Upper lobe of left lung (tissue), 6 donors: ENCODE measurements around the gene DNLZ. TPM values are rescaled to one million over a fixed set of nuclear protein-coding genes. Genes with fewer than 3 reads are reported as not detected.
A peak's percentile ranks its signal among the peaks of the same experiment; 100 is the strongest.

Experiments
- ATAC-seq, 2 donors: fragments of 200-7000 bp; cut with Tn5 transposase; one replicate each; pipeline ENCODE4 v1.9.1; 2022; ENCODE audit warnings: mild to moderate bottlenecking in 2 of 2, moderate library complexity in 2 of 2; ENCODE audit not compliant: low FRiP score in 2 of 2
- DNase-seq, 2 donors: peaks; one replicate each; pipeline ENCODE4 v3.0.0-alpha.2; 2019 to 2020
- H3K27ac ChIP-seq, 4 donors: fragments of 200-600 bp; sonication (generic); one replicate each; pipeline ENCODE4 v1.5.1; 2016 to 2019
- H3K27me3 ChIP-seq, 4 donors: fragments of 200-600 bp; sonication (generic); one replicate each; pipeline ENCODE4 v1.5.1; 2017 to 2019
- H3K36me3 ChIP-seq, 4 donors: fragments of 200-600 bp; sonication (generic); one replicate each; pipeline ENCODE4 v1.5.1; 2016 to 2019
- H3K4me1 ChIP-seq, 4 donors: fragments of 200-600 bp; sonication (generic); one replicate each; pipeline ENCODE4 v1.5.1; 2018 to 2019
- H3K4me3 ChIP-seq, 4 donors: fragments of 200-600 bp; sonication (generic); one replicate each; pipeline ENCODE4 v1.5.1; 2017 to 2019; ENCODE audit warnings: mild to moderate bottlenecking in 2 of 4, moderate library complexity in 1 of 4
- H3K9me3 ChIP-seq, 4 donors: fragments of 200-600 bp; sonication (generic); one replicate each; pipeline ENCODE4 v1.5.1; 2018 to 2019
- EP300 ChIP-seq, 4 donors: sonication (generic); formaldehyde crosslinking; IDR thresholded peaks; one replicate each; pipeline ENCODE4 v1.5.1; 2017; ENCODE audit warnings: antibody characterized with exemption in 4 of 4, control low read depth in 2 of 4
- POLR2A ChIP-seq, 4 donors: fragments of 450-650 bp; IDR thresholded peaks; one replicate each; pipeline ENCODE4 v1.5.1; 2016 to 2017; ENCODE audit warnings: antibody characterized with exemption in 4 of 4, mild to moderate bottlenecking in 2 of 4
- POLR2AphosphoS5 ChIP-seq, 2 donors: sonication (generic); formaldehyde crosslinking; IDR thresholded peaks; one replicate each; pipeline ENCODE4 v1.5.1; 2017; ENCODE audit warnings: antibody characterized with exemption in 2 of 2
- WGBS, 2 donors: methylation state at CpG; one replicate each; pipeline ENCODE4 v1.1.5; 2017 to 2018; 5-methylcytosine and 5-hydroxymethylcytosine counted together
- total RNA-seq, 6 donors: library from RNA; depleted of rRNA in 4 of 6; stranded (reverse); fragments of >200 nt in 4 of 6; gene quantifications; one replicate each; pipeline versions ENCODE4 v1.1.0 to v1.2.1, GENCODE V29; 2016 to 2021
- TF ChIP-seq, protein P1 (sequence below), 6 experiments: fragments of 450-650 bp in 4 of 6; fragments of 200-600 bp in 2 of 6; sonication (generic) in 2 of 6; IDR thresholded peaks; one replicate each; pipeline ENCODE4 v1.5.1; 2016 to 2019; ENCODE audit warnings: antibody characterized with exemption in 6 of 6
- donor health status: DM: no; HTN: no; CAD: no; lungs with moderate emphysema.
- donor health status: DM: no; HTN: yes; CAD: no; lungs with severe emphysema.

The DNLZ gene
- total RNA-seq, 6 donors from 2014 or later: 5.2 to 35.9 (median 19.4) TPM

DNA sequence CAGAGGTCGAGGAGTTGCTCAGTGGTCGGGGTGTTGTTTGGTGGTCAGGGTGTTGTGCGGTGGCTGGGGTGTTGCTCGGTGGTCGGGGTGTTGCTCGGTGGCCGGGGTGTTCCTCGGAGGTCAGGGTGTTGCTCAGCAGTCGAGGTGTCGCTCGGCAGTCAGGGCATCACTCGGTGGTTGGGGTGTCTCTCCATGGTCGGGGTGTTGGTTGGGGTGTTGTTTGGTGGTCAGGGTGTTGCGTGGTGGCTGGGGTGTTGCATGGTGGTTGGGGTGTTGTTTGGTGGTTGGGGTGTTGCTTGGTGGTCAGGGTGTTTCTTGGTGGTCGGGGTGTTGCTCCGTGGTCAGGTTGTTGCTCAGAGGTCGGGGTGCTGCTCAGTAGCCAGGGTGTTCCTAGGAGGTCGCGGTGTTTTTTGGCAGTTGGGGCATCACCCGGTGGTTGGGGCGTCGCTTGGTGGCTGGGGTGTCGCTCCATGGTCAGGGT, 47.2 kb downstream of the DNLZ start:
- Histone ChIP-seq H3K4me3 (no peak overlapping the region), H3K36me3 (no peaks in the 10 kb centered on the region), H3K9me3 (peaks cover 0 to 13% (median 9%) of the 10 kb centered on the region in 4 donors), H3K4me1 (peaks cover 0 to 4% (median 0%) of the 10 kb centered on the region in 4 donors), H3K27me3 (no peaks in the 10 kb centered on the region), H3K27ac (no peak overlapping the region)
- ATAC-seq (no peak), DNase-seq (peak in 1 of 2 donors; percentile 56)
- 79 to 88% methylated on average over 20 to 23 of the region's 23 CpGs for WGBS, 2 donors
- TF ChIP-seq POLR2AphosphoS5 (IDR thresholded peaks at IDR 0.05) (no peak), POLR2A (IDR thresholded peaks at IDR 0.05) (no peak), EP300 (IDR thresholded peaks at IDR 0.05) (no peak)
- TF ChIP-seq, protein P1, sequence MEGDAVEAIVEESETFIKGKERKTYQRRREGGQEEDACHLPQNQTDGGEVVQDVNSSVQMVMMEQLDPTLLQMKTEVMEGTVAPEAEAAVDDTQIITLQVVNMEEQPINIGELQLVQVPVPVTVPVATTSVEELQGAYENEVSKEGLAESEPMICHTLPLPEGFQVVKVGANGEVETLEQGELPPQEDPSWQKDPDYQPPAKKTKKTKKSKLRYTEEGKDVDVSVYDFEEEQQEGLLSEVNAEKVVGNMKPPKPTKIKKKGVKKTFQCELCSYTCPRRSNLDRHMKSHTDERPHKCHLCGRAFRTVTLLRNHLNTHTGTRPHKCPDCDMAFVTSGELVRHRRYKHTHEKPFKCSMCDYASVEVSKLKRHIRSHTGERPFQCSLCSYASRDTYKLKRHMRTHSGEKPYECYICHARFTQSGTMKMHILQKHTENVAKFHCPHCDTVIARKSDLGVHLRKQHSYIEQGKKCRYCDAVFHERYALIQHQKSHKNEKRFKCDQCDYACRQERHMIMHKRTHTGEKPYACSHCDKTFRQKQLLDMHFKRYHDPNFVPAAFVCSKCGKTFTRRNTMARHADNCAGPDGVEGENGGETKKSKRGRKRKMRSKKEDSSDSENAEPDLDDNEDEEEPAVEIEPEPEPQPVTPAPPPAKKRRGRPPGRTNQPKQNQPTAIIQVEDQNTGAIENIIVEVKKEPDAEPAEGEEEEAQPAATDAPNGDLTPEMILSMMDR (IDR thresholded peaks at IDR 0.05): no peak

GRCh38 chr9:136314944-136315343, 48.6 kb downstream of the DNLZ start:
- no peak for TF ChIP-seq POLR2AphosphoS5 (IDR thresholded peaks at IDR 0.05)
- TF ChIP-seq POLR2A (IDR thresholded peaks at IDR 0.05): no peak
- no peak for TF ChIP-seq EP300 (IDR thresholded peaks at IDR 0.05)
- TF ChIP-seq, protein P1 (IDR thresholded peaks at IDR 0.05): no peak
- no peaks in the 10 kb centered on the region for H3K36me3 ChIP-seq
- DNase-seq (no peak), ATAC-seq (no peak)
- no peak overlapping the region for H3K4me3 ChIP-seq
- H3K27ac ChIP-seq: no peak overlapping the region
- no peaks in the 10 kb centered on the region for H3K27me3 ChIP-seq
- 86 to 89% methylated on average over 4 of the region's 4 CpGs for WGBS, 2 donors
- H3K4me1 ChIP-seq: peaks cover 0 to 4% (median 0%) of the 10 kb centered on the region in 4 donors
- peaks cover 0 to 13% (median 9%) of the 10 kb centered on the region in 4 donors for H3K9me3 ChIP-seq

GRCh38 chr9:136314056-136314416, 49.5 kb downstream of the DNLZ start:
- Histone ChIP-seq H3K27me3 (peaks cover 0 to under 1% (median 0%) of the 10 kb centered on the region in 4 donors), H3K4me3 (no peak overlapping the region), H3K27ac (no peak overlapping the region), H3K4me1 (peaks cover 0 to 4% (median 0%) of the 10 kb centered on the region in 4 donors), H3K9me3 (peaks cover 0 to 13% (median 9%) of the 10 kb centered on the region in 4 donors), H3K36me3 (no peaks in the 10 kb centered on the region)
- DNase-seq (no peak), ATAC-seq (no peak)
- 82 to 88% methylated on average over 3 of the region's 3 CpGs for WGBS, 2 donors
- no peak for TF ChIP-seq POLR2A (IDR thresholded peaks at IDR 0.05)
- TF ChIP-seq EP300 (IDR thresholded peaks at IDR 0.05): no peak
- TF ChIP-seq, protein P1 (IDR thresholded peaks at IDR 0.05): no peak
- no peak for TF ChIP-seq POLR2AphosphoS5 (IDR thresholded peaks at IDR 0.05)

DNA sequence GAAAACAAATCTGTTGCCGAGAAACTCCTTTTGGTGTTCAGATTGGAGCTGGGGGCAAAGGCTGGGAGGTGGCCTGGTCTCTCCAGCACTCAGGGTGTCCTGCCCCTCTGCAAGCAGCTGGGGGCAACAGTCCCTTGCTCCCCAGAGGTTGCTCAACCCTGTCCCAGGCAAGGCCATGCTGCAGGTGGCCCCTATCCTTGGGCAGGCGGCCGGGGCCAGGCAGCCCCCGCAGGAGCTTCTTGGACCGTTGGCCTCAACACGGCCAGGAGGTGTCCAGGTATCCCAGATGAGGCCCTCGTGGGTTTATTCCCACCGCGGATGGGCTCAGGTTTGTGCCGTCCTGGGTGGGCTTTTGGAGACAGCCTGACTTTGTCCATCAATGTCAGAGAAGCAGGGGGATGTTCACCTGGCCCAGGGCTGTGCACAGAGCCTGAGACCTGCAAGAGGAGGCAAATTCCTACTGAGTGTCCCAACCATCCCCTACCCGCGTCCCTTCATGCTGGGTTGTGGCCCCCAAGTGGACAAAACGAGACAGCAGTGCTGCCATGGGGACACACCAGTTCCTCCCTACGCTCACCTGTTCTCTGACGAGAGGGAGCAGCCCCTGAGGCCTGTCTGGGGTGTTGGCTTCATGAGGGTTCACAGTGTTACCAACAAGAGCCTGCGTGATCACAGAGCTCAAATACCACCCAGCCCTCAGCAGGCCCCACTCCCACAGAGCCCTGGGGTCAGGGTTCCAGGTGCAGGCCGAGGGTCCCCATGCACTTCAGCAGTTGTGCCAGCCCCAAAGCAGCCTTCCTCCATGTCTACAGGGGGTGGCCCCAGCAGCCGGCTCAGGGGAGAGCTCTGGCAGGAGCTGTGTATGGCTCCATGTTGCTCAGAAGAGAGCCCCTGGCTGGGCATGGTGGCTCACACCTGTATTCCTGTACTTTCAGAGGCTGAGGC, 50.2 kb downstream of the DNLZ start:
- peaks cover 0 to 4% (median 0%) of the 10 kb centered on the region in 4 donors for H3K4me1 ChIP-seq
- 83 to 86% methylated on average over 10 to 17 of the region's 18 CpGs for WGBS, 2 donors
- ATAC-seq: no peak
- no peak overlapping the region for H3K4me3 ChIP-seq
- H3K9me3 ChIP-seq: peaks cover 0 to 13% (median 9%) of the 10 kb centered on the region in 4 donors
- TF ChIP-seq EP300 (IDR thresholded peaks at IDR 0.05) (no peak), POLR2A (IDR thresholded peaks at IDR 0.05) (no peak), POLR2AphosphoS5 (IDR thresholded peaks at IDR 0.05) (no peak)
- TF ChIP-seq, protein P1 (IDR thresholded peaks at IDR 0.05): no peak
- DNase-seq: peak in 1 of 2 donors; percentile 60
- no peak overlapping the region for H3K27ac ChIP-seq
- H3K27me3 ChIP-seq: peaks cover 0 to 2% (median 0%) of the 10 kb centered on the region in 4 donors
- H3K36me3 ChIP-seq: no peaks in the 10 kb centered on the region
